HL-60 (cell line): ENCODE data around the gene ZBTB24.

Source experiments
- DNase-seq, 2 experiments: peaks; one replicate each; pipeline ENCODE4 v3.0.0-alpha.2; 2010 to 2020; ENCODE audit warnings: low read depth in 1 of 2, low spot score in 1 of 2
- H3K27ac ChIP-seq: fragments of 250-450 bp; sonication (Bioruptor Pico); replicated peaks from 2 replicates; pipeline ENCODE4 v1.5.1; 2020; ENCODE audit warnings: mild to moderate bottlenecking, moderate library complexity
- H3K27me3 ChIP-seq: fragments of 250-450 bp; sonication (Bioruptor Pico); 2 replicates; pipeline ENCODE4 v1.5.1; 2021; ENCODE audit warnings: mild to moderate bottlenecking, moderate library complexity; ENCODE audit not compliant: insufficient read depth, poor library complexity, severe bottlenecking
- H3K4me3 ChIP-seq: replicated peaks from 2 replicates; pipeline ENCODE4 v1.5.1; 2011; ENCODE audit warnings: mild to moderate bottlenecking, control low read depth, low read length; ENCODE audit not compliant: insufficient read depth
- CTCF ChIP-seq: IDR thresholded peaks from one replicate; pipeline ENCODE4 v1.5.1; 2011; ENCODE audit warnings: low read length, control low read depth, inconsistent platforms; ENCODE audit not compliant: insufficient read depth
- GABPA ChIP-seq: IDR thresholded peaks from 2 replicates; pipeline ENCODE4 v1.6.1; 2012; ENCODE audit warnings: low read depth
- POLR2AphosphoS5 ChIP-seq: IDR thresholded peaks from 2 replicates; pipeline ENCODE4 v1.6.1; 2012; ENCODE audit warnings: low read depth
- REST ChIP-seq: IDR thresholded peaks from 2 replicates; pipeline ENCODE4 v1.6.1; 2012; ENCODE audit warnings: low read depth; ENCODE audit not compliant: insufficient replicate concordance
- SPI1 ChIP-seq: IDR thresholded peaks from 2 replicates; pipeline ENCODE4 v1.6.1; 2012; ENCODE audit warnings: low read depth, mild to moderate bottlenecking, borderline replicate concordance

ZBTB24 gene

GRCh38 chr6:109477184-109477583 is 5.8 kb downstream of the ZBTB24 start:
- TF ChIP-seq POLR2AphosphoS5 (no peak), REST (no peak), SPI1 (no peak), GABPA (no peak), CTCF (no peak)
- Histone ChIP-seq H3K4me3 (no peak overlapping the region), H3K27me3 (no peaks in the 10 kb centered on the region), H3K27ac (no peak overlapping the region)
- DNase-seq, result no peak

- TF ChIP-seq SPI1 (no peak), GABPA (no peak), REST (no peak), CTCF (no peak), POLR2AphosphoS5 (no peak)
- Histone ChIP-seq H3K27ac (no peak overlapping the region), H3K4me3 (no peak overlapping the region), H3K27me3 (no peaks in the 10 kb centered on the region)
- DNase-seq, result no peak
These were observed 7.4 kb downstream of the ZBTB24 start for GRCh38 chr6:109475625-109476024.

GRCh38 chr6:109474995-109475394 is 8.0 kb downstream of the ZBTB24 start:
- DNase-seq, result no peak
- Histone ChIP-seq H3K4me3 (no peak overlapping the region), H3K27ac (no peak overlapping the region), H3K27me3 (no peaks in the 10 kb centered on the region)
- TF ChIP-seq POLR2AphosphoS5 (no peak), GABPA (no peak), CTCF (no peak), SPI1 (no peak), REST (no peak)
